K562 (cell line): ENCODE data around the gene CDCA3. TPM values are rescaled to one million over a fixed set of nuclear protein-coding genes. Genes with fewer than 3 reads are reported as not detected.
A peak's percentile ranks its signal among the peaks of the same experiment; 100 is the strongest.

ENCODE experiments used
- ATF7 ChIP-seq: fragments of 450-650 bp; IDR thresholded peaks from 2 replicates; pipeline ENCODE4 v1.7.1; 2014; ENCODE audit warnings: mild to moderate bottlenecking, moderate library complexity
- NCOA4 ChIP-seq: fragments of 450-650 bp; IDR thresholded peaks from 2 replicates; pipeline ENCODE4 v1.6.1; 2018; ENCODE audit warnings: mild to moderate bottlenecking; ENCODE audit not compliant: partially characterized antibody
- polyA plus RNA-seq, 8 experiments: library from polyadenylated mRNA; depleted of rRNA in 4 of 8; stranded (reverse) in 5 of 8; unstranded in 3 of 8; fragments of >200 nt; fragmentation: Nextera tagmentation in 2 of 8; fragmentation: Illumina TruSeq in 1 of 8; extraction: Ambion mirVana in 2 of 8; extraction: Trizol in 1 of 8; gene quantifications; 2 replicates each; pipeline versions ENCODE4 v1.2.1 to v1.2.3, GENCODE V29; 2011 to 2014; ENCODE audit warnings: inconsistent platforms in 1 of 8, missing spikeins in 1 of 8
- total RNA-seq, 7 experiments: library from RNA; depleted of rRNA in 6 of 7; stranded (reverse); fragments of >200 nt in 6 of 7; fragmentation: Illumina TruSeq in 2 of 7; extraction: Trizol in 2 of 7; gene quantifications; 2 replicates each; pipeline versions ENCODE4 v1.2.1 to v1.2.3, GENCODE V29; 2011 to 2021; ENCODE audit warnings: low replicate concordance in 1 of 7
- TF ChIP-seq, protein P1 (sequence below): fragments of 450-650 bp; IDR thresholded peaks from 2 replicates; pipeline ENCODE4 v1.7.1; 2018; ENCODE audit warnings: mild to moderate bottlenecking, low read depth; ENCODE audit not compliant: partially characterized antibody
- TF ChIP-seq, protein P2 (sequence below): fragments of 250-450 bp; sonication (Bioruptor Pico); IDR thresholded peaks from 2 replicates; pipeline ENCODE4 v1.4.0; 2020; ENCODE audit warnings: borderline replicate concordance

The CDCA3 gene
- total and polyA plus RNA-seq, 9 of the 15 experiments (the other 6 are each of a cell fraction or from before 2014, with no cell fraction given) = 24.2 to 80.8 (median 55.1) TPM

- TF ChIP-seq, protein P1, sequence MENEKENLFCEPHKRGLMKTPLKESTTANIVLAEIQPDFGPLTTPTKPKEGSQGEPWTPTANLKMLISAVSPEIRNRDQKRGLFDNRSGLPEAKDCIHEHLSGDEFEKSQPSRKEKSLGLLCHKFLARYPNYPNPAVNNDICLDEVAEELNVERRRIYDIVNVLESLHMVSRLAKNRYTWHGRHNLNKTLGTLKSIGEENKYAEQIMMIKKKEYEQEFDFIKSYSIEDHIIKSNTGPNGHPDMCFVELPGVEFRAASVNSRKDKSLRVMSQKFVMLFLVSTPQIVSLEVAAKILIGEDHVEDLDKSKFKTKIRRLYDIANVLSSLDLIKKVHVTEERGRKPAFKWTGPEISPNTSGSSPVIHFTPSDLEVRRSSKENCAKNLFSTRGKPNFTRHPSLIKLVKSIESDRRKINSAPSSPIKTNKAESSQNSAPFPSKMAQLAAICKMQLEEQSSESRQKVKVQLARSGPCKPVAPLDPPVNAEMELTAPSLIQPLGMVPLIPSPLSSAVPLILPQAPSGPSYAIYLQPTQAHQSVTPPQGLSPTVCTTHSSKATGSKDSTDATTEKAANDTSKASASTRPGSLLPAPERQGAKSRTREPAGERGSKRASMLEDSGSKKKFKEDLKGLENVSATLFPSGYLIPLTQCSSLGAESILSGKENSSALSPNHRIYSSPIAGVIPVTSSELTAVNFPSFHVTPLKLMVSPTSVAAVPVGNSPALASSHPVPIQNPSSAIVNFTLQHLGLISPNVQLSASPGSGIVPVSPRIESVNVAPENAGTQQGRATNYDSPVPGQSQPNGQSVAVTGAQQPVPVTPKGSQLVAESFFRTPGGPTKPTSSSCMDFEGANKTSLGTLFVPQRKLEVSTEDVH = peak; percentile 87
- TF ChIP-seq, protein P2, sequence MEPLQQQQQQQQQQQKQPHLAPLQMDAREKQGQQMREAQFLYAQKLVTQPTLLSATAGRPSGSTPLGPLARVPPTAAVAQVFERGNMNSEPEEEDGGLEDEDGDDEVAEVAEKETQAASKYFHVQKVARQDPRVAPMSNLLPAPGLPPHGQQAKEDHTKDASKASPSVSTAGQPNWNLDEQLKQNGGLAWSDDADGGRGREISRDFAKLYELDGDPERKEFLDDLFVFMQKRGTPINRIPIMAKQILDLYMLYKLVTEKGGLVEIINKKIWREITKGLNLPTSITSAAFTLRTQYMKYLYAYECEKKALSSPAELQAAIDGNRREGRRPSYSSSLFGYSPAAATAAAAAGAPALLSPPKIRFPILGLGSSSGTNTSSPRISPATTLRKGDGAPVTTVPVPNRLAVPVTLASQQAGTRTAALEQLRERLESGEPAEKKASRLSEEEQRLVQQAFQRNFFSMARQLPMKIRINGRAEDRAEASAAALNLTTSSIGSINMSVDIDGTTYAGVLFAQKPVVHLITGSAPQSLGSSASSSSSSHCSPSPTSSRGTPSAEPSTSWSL (CRISPR knock-in tag) = no peak
- TF ChIP-seq NCOA4 (no peak), ATF7 (peak; percentile 50; the same call in 1 of the 2 replicates)
- TF ChIP-seq, all 486 proteins: peak for 74
These were observed at the start of gene CDCA3 (continued) for GRCh38 chr12:6851153-6851920.
